ENCODE measurements around the gene TUBGCP3.

TUBGCP3 gene

DNA sequence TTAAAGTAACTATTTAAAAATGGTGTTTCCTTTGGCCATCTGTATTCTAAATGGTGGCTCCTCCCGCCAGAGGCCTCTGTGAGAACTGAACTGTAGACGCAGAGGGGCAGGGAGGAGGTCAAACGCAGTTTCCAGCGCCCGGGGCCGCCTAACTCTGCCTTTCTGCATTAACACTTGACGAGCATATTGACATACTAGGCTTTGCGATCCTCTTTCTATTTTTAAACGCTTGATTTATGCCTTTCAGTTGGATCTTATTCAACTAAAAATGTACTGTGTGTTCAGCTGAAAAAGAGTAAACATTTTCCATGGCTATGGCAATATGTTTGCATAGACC lies 137.1 kb downstream of the TUBGCP3 start:
- no peak for DNase-seq

DNA sequence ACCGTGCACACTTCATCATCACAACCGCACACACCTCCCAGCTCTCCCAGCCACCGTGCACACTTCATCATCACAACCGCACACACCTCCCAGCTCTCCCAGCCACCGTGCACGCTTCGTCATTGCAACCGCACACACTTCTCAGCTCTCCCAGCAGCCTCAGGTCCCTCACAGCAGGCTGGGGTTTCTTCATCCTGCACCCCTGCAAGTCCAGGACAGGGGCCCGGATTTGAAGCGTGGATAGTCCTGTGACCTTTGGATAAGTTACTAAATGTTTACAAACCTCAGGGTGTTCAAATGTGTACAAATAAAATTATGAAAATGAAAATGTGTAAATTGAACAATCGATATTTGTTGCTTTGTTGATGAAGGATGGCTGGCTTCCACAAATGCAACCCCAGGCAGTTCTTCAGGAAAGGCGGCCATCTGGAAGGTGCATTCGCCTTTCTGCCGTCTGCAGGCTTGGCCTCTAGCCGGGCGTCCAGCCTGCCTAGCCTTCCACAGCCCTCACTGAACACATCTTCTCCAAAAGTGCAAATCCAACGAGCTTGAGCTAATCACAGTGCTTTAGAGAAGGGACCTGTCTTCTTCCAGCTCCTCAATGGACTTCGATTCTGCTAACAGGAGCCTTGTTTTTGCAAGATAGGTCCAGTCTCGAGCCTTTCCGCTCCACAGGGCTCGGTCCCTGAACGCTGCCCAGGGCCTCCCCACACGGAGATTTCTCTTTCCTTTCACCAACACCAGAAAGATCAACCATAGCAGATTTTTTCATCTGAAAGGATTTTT lies 137.6 kb downstream of the TUBGCP3 start:
- DNase-seq: no peak

DNA sequence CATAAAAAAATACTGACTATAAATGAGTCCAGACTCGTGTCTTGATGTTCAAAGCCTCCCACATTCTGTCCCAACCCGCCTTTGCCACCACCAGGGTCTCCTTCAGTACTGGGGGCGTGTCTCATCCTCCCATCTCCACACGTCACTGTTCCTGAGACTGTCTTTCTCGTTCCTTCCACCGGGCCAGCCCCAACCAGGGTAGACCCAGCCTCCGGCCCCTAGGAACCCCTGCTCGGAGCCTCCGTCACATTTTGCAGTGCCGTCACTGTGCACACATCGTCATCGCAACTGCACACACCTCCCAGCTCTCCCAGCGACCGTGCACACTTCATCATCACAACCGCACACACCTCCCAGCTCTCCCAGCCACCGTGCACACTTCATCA lies 138.4 kb downstream of the TUBGCP3 start:
- no peak for DNase-seq

DNA sequence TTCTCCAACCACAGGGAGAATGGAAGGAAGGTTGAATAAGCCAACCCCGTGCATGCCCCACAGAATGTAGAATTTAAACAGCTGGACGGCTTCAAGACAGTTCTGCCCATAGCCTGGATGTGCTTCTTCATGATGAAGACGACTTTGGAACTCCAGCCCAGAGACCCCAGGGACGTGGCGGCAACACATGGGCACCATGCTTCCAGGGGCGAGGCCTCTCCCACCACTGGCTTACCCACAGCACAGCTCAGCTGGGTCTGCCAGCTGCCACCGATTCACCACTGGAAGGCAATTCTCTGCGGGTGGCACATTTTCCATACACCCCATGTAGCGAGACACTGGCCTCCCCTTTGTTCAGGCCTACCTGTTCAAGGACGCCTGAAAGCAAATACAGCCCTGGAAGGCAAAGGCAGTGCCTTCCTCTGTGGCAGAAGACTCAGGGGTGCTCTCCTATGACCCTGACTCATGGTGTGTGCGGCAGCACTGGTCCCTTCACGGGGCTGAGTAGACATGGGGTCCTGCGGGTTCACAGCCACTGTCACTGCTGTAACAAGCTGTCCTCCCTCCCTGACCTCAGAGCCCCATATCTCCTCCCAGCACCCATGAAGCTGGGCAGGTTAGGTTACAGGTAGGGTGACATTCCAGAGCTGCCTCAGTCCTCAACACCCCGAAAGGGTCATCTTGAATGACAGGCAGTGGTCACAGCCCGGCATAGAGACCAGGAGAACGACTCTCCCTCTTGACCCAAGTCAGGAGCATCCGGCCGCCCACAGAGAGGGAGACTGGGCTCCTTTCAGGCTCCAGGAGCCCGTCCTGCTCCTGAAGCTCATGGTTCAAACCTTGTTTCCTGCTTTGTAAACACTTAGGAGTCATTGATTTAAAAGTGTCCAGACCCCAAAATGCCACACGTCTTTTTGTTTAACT lies 139.1 kb downstream of the TUBGCP3 start:
- no peak for DNase-seq

DNA sequence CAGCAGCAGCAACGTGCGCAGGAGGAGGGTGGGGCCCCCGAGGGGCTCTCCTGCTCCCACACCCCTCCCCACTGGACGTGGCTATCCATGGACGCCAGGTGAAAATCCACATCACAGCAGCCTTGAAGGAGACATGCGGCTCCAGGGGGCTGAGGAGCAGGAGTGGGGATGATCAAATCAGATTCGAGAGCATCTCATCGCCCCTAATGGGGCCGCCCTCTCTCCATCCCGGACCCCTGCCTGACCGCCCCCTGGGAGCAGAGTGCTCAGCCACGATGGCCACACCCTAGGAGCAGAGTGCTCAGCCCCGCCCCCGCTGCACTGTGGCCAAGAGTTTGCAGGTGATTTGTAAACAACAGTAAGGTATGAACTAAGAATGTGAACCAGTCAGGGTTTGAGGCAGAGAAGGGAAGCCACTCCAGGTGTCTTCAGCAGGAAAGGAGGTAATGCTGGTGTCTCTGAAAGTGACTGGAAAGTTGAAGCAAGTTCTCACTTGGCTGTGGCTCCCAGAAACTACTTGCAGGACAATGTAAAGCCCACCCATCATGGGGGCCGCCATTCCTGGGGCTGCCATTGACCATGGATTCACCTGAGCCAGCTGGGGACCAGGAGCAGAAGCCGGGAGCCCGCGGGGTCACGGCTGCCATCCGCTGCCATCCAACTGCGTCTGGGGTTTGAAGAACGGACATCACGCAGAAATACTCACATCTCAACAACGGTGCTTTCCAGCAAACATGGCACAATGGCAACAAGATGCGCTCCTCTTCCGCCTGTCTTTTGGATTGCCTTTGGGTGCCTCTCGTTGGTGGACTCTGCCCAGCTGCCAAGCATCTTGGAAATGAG lies 140.0 kb downstream of the TUBGCP3 start:
- DNase-seq: no peak

DNA sequence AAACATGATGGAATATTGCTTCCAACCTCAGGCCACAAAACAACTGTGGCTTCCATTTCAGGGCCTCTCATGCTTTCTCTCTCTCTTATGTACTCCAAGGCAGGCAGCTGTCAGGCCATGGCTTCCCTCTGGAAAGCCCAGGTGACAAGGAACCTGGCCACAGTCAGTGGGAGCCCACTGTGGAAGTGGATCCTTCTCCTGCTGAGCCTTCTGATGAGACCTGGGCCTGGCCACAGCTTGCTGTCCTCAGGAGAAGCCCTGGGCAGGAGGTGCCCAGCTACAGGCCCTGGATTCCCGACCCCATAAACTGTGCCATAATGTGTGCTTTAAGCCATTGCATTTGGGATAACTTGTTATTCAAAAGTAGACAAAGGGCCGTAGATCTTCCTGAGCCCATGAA lies 140.6 kb downstream of the TUBGCP3 start:
- DNase-seq: no peak

DNA sequence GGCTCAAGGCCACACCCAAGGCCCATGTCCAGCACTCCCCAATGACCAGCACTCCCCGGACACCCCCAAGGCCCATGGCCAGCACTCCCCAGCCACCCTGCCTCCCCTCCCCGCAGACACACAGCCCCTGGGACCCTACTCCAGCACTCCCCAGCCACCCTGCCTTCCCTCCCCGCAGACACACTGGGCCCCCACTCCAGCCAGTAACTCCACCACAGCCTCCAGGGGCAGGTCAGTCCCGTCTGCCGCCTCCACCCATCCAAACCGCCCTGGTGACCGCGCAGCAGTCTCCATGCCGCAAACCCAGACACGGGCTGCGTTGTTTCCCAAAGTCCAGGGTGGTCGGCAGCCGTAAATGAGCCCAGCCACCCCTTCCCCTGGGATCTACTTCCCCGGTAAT lies 141.1 kb downstream of the TUBGCP3 start:
- no peak for DNase-seq

DNA sequence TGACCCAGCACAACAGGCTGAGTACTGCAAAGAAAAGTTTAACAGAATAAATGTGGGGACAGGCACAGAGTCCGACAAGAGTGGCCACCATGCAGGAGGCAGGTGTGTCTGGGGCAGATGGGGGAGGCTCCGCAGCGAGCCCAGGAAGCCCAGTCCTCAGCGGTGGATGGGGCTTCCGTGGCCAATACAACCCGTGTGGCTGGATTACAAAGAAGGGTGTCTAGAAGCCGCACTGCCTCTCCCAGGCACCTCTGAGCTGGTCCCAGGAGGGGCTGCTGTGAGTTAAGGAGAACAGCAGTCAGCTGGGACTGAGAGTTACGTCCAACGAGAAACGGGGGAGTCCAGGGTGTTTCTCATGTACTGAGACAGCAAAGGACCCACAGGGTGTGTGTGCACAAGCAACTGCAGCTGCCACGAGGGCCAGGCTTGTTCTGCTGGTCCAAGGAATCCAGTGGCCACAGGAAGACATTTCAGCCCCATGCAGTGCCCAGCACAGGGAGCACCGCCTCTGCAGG lies 141.5 kb downstream of the TUBGCP3 start:
- DNase-seq: no peak

DNA sequence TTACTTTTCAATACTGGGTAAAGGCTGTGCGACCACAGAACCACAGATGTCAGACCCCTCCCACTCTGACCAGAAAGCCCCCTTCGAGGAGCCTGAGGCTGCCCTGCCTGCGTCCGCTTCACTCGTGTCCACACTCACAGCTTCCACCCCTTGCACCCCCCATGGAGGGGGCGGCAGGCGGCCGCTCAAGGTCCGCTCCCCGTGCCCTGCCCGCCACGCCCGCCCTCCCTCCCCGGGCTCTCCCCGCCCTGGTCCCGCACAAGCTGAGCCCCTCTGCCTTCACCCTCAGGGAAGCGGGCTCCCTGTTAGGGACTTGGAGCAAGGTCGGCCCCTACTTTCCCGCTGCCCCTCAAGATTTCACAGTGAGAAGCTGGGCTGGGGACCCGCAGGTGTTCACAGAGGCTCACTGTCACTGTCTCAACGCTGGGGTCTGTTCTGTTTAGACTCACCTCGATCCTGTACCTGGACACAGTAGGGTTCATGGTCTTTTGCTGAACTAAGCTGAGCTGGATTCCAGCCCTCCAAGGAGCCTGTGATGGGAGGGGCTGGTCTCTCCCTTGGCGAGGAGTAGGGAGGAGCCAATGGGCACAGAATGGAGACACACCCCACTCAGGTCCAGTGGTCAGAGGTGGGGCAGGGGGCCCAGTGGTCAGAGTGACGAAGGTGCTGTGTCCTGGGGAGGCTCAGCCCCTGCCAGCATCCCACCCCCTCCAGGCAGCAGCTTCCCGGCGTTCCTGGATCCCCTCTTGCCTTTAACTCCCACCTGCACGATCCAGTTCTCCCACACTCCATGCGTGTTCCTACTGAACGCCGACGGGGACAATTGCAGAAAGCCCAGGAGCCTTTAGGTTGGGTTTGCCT lies 142.3 kb downstream of the TUBGCP3 start:
- no peak for DNase-seq

DNA sequence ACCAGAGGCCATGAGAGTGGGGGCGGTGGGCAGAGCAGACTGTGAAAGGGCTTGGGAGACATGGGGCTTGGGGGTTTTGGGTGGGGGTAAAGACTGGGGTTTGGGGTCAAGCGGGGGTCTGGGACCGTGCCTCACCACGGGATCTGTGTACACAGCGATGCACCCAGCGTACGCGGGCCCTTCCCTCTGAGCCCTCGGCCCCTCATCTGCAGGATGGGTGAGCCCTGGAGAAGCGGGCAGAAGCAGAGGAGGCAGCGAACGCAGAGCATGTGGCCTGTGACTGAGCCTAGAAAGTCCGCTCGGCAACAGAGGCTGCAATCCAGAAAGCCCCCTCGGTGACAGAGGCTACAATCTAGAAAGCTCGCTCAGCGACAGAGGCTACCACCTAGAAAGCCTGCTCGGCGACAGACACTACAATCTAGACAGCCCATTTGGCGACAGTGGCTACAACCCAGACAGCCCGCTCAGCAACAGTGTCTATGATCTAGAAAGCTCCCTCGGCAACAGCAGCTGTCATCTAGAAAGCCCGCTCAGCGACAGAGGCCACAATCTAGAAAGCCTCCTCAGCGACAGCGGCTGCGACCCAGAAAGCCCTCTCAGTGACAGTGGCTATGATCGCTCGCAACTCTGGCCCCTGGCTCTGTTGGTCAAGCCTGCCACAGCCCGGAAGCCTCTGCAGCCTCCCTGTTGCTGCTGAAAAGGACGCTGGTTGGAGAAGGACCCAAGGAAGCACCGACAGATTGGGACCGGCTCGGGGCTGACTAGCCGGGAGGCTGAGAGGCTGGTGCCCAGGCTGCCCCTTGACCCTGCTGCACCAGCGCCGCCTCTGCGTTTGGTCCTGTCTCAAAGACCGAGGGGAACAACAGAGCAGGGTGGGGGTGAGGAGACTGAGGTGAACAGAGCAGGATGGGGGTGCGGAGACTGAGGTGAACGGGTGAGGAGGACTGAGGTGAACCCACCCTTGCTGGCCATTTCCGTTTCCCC lies 143.2 kb downstream of the TUBGCP3 start:
- no peak for DNase-seq

DNA sequence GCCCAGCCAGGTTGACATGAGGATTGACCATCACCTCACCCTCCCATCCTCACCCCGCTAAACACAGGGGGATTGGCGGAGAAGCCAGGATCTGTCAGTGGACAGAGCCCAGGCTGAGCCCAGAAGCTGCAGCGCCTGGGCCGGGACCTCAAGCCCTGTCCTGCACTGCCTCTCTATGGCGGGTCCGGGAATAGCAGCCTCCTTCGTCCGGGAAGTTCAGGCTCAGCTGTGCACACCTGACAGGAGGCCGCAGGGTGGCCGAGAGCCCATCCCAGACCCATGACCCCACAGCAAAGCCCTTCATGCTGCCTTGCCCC lies 144.0 kb downstream of the TUBGCP3 start:
- peak; percentile 73 for DNase-seq

DNA sequence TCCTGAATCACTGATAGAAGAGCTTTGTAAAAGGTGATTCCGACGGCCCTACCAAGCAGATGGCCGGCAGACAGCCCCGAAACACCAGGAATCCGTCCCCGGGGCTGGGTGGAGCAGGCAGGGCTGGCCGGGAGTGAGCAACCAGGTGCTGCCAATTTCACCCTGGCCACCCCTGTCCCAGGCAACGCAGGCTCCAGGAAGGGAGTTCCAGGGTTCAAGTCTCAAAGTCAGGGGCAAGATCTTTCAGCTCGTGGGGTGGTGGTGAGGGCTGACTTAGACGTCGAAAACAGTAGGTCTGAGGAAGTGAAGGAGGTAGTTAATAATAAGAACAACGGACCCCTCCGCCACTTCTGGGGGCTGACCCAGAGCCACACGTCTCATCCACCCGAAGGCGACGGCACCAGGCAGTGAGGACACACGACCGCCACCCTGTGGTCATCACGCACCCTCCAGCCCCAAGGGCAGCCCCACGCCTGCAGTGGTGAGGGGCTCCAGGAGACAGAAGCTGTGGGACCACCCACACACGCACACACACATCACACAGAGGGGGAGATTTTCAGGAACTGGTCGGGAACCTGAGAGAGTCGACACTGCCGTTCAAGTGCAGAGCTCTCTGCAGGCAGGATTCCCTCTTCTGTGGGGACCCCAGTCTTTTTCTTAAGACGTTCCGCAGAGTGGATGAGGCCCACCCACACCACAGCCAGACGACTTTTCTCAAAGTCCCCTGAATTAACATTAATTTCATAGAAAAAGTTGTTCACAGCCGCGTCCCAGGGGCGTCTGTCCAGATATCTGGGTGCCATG lies 144.6 kb downstream of the TUBGCP3 start:
- peak; percentile 40 for DNase-seq

DNA sequence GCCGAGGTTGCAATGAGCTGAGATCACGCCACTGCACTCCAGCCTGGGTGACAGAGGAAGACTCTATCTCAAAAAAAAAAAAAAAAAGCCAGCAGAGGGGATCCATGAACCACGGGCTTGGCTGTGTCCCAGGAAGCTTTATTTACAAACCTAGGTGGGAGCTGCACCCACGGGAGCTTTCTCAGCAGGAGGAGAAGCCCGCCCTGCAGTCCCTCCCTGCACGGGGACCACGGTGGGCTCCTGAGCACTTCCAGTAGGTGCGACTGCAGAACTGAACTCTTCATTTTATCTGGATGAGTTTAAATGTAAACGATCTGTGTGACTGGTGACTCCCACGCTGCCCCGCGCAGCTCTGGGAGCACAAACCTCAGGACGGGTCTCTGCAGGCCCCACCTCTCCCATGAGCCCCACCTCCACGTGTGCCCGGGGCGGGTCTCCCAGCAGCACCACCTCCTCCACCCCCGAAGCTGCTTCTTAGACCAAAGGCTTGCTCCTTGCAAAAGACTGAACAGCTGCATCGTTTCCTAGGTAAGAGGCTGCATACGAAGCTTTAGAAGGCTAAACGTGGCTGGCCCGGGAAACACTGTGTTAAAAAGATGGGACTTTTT lies 145.4 kb downstream of the TUBGCP3 start:
- no peak for DNase-seq

DNA sequence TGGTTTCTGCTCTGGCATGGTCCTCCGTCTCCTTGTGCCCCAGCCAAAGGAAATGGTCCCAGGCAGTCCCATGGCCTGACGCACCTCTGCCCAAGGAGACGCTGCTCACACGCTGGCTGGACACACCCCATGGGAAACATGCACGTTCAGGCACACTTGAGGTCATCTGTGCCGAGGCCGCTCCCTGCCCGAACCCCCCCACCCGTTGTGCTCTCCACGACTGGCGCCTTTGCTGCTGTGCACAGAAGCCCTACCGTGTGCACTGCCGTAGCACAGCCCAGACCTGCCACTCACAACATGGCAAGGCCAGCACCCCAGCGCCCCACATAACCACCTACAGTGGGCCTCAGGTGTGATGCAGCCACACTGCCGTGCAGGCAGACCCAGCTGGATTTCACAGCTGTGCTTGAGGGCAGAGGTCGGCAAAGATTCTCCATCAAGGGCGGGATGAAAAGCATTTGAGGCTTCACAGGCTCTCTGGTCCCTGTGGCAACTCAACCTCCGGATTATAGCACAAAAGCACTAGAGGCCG lies 146.1 kb downstream of the TUBGCP3 start:
- DNase-seq: no peak

DNA sequence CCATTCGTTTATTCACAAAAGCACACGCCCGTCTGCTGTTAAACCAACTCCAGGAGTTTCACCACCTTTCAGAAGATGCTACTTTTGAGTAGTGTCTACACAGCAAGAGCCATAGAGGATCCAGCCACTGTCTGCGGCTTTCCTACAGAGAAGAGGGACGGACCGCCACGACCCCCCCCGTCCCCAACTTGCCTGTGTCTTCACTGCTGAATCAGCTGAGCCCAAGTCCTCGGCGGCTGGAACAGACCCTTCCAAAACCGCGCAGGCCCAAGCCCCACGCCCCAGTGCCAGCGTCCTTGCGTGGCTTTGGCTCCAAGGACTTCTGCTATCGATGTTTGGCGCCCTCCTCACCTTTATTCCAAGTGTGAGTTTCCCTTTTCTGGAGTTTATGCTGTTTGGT lies 146.7 kb downstream of the TUBGCP3 start:
- DNase-seq: no peak

DNA sequence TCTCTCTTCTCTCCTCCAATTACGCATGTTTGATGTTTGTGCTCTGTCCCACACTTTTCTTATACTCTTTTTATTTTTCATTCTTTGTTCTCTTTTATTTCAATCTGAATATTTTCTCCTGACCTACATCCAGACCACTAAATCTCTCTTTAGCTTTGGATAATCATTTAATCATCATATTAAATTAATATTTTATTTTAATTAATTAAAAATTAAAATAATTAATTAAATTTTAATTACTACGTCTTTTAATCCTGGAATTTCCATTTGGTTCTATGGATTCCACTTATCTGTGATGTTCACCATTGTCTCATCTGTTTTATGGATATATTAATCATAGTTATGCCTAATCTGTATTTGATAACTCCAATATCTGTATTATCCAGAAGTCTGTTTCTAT lies 149.4 kb downstream of the TUBGCP3 start:
- no peak for DNase-seq

DNA sequence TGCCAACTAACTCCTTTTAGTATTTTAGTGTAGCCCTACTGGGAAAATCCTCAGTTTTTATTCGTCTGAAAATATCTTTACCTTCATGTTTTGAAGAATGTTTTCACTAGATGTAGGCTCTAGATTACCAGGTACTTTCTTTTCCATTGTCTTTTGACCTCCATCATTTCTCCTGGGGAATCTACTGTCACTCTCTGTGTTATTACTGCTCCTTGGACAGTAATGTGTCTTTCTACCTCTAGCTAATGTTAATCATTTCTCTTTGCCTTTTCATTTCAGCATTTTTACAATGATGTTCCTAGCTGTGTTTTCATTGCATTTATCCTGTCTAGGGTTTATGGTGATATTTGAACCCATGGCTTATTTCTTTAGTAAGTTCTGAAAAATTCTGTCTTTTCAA lies 149.9 kb downstream of the TUBGCP3 start:
- no peak for DNase-seq

DNA sequence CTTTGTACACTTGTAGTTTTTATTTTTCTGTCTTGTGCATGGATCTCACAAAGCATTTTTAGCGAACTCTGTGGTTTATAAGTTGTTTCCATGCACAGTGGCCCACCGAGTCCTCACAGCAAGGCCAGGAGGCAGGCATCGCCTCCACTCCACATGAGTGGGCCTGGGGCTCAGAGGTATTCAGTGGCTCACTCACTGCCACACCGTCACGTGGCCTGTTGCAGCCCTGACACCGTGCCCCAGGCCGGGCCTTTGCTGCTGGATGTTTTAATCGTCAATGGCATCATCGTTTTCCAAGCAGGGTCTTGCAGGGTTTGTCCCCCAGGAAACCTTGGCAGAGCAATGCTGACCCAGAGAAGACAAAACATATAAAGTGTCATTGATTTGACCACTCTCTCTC lies 152.0 kb downstream of the TUBGCP3 start:
- DNase-seq: no peak
